ENCODE results near the gene DNAJB8. TPM values are rescaled to one million over a fixed set of nuclear protein-coding genes. Genes with fewer than 3 reads are reported as not detected.

The DNAJB8 gene
- total RNA-seq, 3 donors from 2014 or later (not counting 1 experiment from before 2014, with no cell fraction given): not detected

DNA sequence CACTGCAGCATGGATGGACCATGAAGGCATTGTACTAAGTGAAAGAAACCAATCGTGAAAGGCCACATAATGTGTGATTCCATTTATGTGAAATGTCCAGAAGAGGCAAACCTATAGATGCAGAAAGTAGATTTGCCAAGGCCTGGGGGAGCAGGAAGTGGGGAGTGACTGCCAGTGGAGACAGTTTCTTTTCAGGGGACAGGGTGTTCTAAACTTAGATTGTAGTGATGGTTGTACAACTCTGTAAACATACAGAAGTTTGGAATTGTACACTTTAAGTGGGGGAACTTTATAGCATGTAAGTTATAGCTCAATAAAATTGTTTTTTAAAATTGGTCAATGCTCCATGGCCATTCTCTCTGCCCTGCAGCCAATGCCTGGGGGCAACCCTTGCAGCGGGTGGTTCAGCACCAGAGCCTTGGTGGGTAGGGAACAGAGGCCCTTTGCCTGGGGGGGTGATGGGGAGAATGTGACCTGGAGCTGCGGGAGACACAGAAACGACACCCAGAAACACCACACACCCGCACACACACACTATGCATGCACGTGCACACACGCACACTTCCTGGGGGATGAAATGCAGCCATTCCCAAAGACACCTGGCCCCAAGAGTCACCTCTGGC, 43.1 kb downstream of the DNAJB8 start:
- Histone ChIP-seq H3K9me3 (ENCODE audit: control insufficient read depth, insufficient read depth, low read length) (no peaks in the 10 kb centered on the region), H3K4me1 (ENCODE audit: control insufficient read depth, insufficient read depth, low read length) (peaks cover 9% of the 10 kb centered on the region), H3K36me3 (ENCODE audit: control insufficient read depth, insufficient read depth, low read length) (no peaks in the 10 kb centered on the region), H3K27ac (ENCODE audit: low read length) (no peak overlapping the region), H3K27me3 (ENCODE audit: control insufficient read depth, insufficient read depth, low read length) (no peaks in the 10 kb centered on the region), H3K4me3 (ENCODE audit: low read length) (no peak overlapping the region)
- ATAC-seq: no peak
- no peak overlapping the region for H3K27ac Mint-ChIP-seq
- peaks cover 0 to 8% of the 10 kb centered on the region in 2 donors for H3K27me3 Mint-ChIP-seq (ENCODE audit: low read depth in 2 of 2)
- intact Hi-C loops (cut with micrococcal nuclease): no loop called here
- no peak for DNase-seq
- no peak for TF ChIP-seq CTCF (IDR thresholded peaks at IDR 0.05)
- no peak overlapping the region for H3K4me3 Mint-ChIP-seq
- WGBS (ENCODE audit: insufficient coverage): 91% methylated on average over 5 of the region's 7 CpGs
- no peaks in the 10 kb centered on the region for H3K4me1 Mint-ChIP-seq
- no peaks in the 10 kb centered on the region for H3K9me3 Mint-ChIP-seq
- no peaks in the 10 kb centered on the region for H3K36me3 Mint-ChIP-seq

- 95% methylated on average over 3 of the region's 3 CpGs for WGBS (ENCODE audit: insufficient coverage)
- Mint-ChIP-seq H3K36me3 (no peaks in the 10 kb centered on the region), H3K27ac (no peak overlapping the region), H3K4me1 (no peaks in the 10 kb centered on the region), H3K9me3 (no peaks in the 10 kb centered on the region), H3K27me3 (ENCODE audit: low read depth in 2 of 2) (peaks cover 0 to 1% of the 10 kb centered on the region in 2 donors), H3K4me3 (no peak overlapping the region)
- ATAC-seq (no peak), DNase-seq (no peak)
- Histone ChIP-seq H3K27ac (ENCODE audit: low read length) (no peak overlapping the region), H3K4me1 (ENCODE audit: control insufficient read depth, insufficient read depth, low read length) (peaks cover 9% of the 10 kb centered on the region), H3K27me3 (ENCODE audit: control insufficient read depth, insufficient read depth, low read length) (no peaks in the 10 kb centered on the region), H3K36me3 (ENCODE audit: control insufficient read depth, insufficient read depth, low read length) (no peaks in the 10 kb centered on the region), H3K4me3 (ENCODE audit: low read length) (no peak overlapping the region), H3K9me3 (ENCODE audit: control insufficient read depth, insufficient read depth, low read length) (no peaks in the 10 kb centered on the region)
- intact Hi-C loops (cut with micrococcal nuclease): no loop called here
- TF ChIP-seq CTCF (IDR thresholded peaks at IDR 0.05): no peak
These were observed 43.7 kb downstream of the DNAJB8 start for GRCh38 chr3:128422762-128423524.

DNA sequence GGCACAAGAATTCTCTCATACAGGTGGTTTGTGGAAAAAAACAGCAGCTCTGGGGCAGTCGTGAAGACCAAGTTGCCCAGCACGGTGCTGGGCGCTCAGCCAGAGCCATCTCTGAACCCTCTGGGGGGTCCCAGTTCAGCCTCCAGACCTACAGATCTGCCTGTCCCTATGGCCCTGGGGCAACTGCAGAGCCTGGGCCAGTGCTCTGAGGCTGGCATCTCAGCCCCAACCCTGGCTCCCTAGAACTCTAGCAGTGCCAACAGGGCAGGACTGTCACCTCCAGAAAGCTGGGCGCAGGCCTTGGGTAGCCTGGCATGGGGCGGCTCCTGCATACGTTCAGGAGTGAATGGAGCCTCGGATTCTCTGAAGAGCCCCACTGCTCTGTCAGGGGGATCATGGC, 44.7 kb downstream of the DNAJB8 start:
- Mint-ChIP-seq H3K4me3 (no peak overlapping the region), H3K4me1 (no peaks in the 10 kb centered on the region), H3K27ac (no peak overlapping the region), H3K9me3 (no peaks in the 10 kb centered on the region), H3K36me3 (no peaks in the 10 kb centered on the region), H3K27me3 (ENCODE audit: low read depth in 2 of 2) (no peaks in the 10 kb centered on the region)
- DNase-seq (no peak), ATAC-seq (no peak)
- Histone ChIP-seq H3K27me3 (ENCODE audit: control insufficient read depth, insufficient read depth, low read length) (no peaks in the 10 kb centered on the region), H3K4me3 (ENCODE audit: low read length) (no peak overlapping the region), H3K36me3 (ENCODE audit: control insufficient read depth, insufficient read depth, low read length) (no peaks in the 10 kb centered on the region), H3K9me3 (ENCODE audit: control insufficient read depth, insufficient read depth, low read length) (no peaks in the 10 kb centered on the region), H3K4me1 (ENCODE audit: control insufficient read depth, insufficient read depth, low read length) (peaks cover 9% of the 10 kb centered on the region), H3K27ac (ENCODE audit: low read length) (no peak overlapping the region)
- no peak for TF ChIP-seq CTCF (IDR thresholded peaks at IDR 0.05)
- intact Hi-C loops (cut with micrococcal nuclease): no loop called here
- 93% methylated on average over 7 of the region's 7 CpGs for WGBS (ENCODE audit: insufficient coverage)

Measured in natural killer cell (primary cell).